MM.1S (cell line): ENCODE results near the gene CATSPERD.
"Not testable (repeated sequence)": the region's sequence is repeated elsewhere in the genome, so short reads cannot be mapped to it uniquely, and the experiment has no call there.

ENCODE experiments used
- CTCF ChIP-seq: fragments of 300-600 bp; sonication (generic); IDR thresholded peaks from 2 replicates; pipeline ENCODE4 v1.5.1; 2016; ENCODE audit warnings: antibody characterized with exemption, low read length, mixed read lengths
- EZH2 ChIP-seq: fragments of 300-600 bp; sonication (generic); optimal IDR thresholded peaks from 2 replicates; pipeline ENCODE3; 2017; ENCODE audit warnings: low read depth, mild to moderate bottlenecking, antibody characterized with exemption, low read length, mixed read lengths
- EZH2phosphoT487 ChIP-seq: fragments of 300-600 bp; sonication (generic); IDR thresholded peaks from 2 replicates; pipeline ENCODE4 v1.6.1; 2018; ENCODE audit warnings: antibody characterized with exemption, low read length

DNA sequence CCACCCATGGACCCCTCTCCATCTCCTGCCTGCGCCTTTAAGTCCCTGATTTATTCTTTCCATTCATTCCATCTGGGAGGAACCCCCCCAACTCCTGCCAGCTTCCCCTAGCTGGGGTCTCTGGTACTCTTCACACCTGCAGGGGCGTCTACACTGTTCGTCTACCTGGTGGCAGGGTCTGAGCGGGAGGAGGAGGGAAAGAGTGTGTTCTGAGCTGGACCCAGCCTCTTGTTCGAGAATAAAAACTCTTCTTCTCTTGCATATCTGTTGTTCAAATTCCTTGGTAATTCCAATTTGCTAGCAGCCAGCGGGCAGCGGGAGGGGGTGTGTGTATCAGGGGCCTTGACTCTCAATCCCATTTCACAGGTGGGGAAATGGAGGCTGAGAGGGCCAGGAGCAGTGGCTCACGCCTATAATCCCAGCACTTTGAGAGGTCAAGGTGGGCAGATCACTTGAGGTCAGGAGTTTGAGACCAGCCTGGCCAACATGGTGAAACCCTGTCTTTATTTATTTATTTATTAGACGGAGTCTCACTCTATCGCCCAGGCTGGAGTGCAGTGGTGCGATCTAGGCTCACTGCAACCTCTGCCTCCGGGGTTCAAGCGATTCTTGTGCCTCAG, 32.1 kb upstream of the CATSPERD start:
- not testable (repeated sequence) for TF ChIP-seq CTCF, EZH2, EZH2phosphoT487
